Activated T-cell treated with anti-CD3 and anti-CD28 coated beads, Interleukin-2, amount 50 U/mL, for 4 hours (primary cell): ENCODE results near the gene IL10RB. TPM values are rescaled to one million over a fixed set of nuclear protein-coding genes. Genes with fewer than 3 reads are reported as not detected.

Experiments
- ATAC-seq, 2 donors: fragments of 200-7000 bp; cut with Tn5 transposase; one replicate each; pipeline ENCODE4 v1.10.0; 2021
- DNase-seq: peaks from one replicate; pipeline ENCODE4 v3.0.0-alpha.2; 2020
- H3K27me3 Mint-ChIP-seq: one replicate; pipeline ENCODE4 v1.8.0; 2021; ENCODE audit warnings: low read depth, mixed read lengths
- H3K36me3 Mint-ChIP-seq: one replicate; pipeline ENCODE4 v1.8.0; 2022; ENCODE audit warnings: mixed read lengths; ENCODE audit not compliant: insufficient read depth
- H3K4me1 Mint-ChIP-seq: one replicate; pipeline ENCODE4 v1.8.0; 2021; ENCODE audit warnings: low read depth, mixed read lengths
- H3K4me3 Mint-ChIP-seq: one replicate; pipeline ENCODE4 v1.8.0; 2021; ENCODE audit warnings: mild to moderate bottlenecking, moderate library complexity, mixed read lengths
- H3K9me3 Mint-ChIP-seq: one replicate; pipeline ENCODE4 v1.8.0; 2021; ENCODE audit warnings: mixed read lengths
- total RNA-seq, 3 donors: library from RNA; stranded (reverse); gene quantifications; one replicate each; pipeline ENCODE4 v1.2.1, GENCODE V29; 2021

Gene IL10RB
- total RNA-seq, 3 donors from 2014 or later, result 9.3 to 11.6 (median 10.2) TPM

DNA sequence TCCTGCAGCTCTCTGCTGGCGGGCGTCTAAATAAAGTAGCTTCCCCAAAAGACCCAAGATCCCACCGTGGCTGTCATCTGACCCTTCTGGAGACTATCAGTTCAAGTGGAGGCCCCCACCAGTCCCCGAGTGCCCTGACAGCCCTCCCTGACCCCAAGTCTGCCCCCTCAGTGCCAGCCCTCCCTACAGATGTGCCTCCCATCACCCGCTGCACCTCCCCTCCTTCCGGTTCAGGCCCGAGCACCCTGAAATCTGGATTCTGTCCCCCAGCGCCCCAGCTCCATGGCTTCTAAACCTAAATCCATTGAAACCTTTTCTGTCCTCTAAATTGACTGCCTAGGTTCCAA is 595 bp downstream of the IL10RB start:
- peaks cover 18% of the 10 kb centered on the region for H3K36me3 Mint-ChIP-seq
- no peaks in the 10 kb centered on the region for H3K9me3 Mint-ChIP-seq
- DNase-seq (no peak), ATAC-seq (peak; percentile 22 to 24)
- peaks cover 55% of the 10 kb centered on the region for H3K4me1 Mint-ChIP-seq
- H3K27me3 Mint-ChIP-seq, result no peaks in the 10 kb centered on the region
- peak overlapping the region; percentile 96 for H3K4me3 Mint-ChIP-seq

DNA sequence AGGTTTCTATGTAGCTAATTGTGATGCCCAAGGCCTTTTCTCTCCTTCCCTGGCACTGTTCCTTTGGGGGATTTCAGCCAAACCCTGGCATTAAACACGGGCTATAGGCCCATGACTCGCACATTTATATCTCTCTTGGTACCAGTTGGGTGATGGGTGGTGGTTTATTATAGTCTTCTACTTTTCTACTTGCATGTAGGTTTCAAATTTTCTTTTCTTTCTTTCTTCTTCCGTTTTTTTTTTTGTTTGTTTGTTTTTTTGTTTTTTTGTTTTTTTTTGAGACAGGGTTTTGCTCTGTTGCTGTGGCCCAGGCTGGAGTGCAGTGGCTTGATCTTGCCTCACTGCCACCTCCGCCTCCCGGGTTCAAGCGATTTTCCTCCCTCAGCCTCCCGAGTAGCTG is 1.1 kb downstream of the IL10RB start:
- ATAC-seq (no peak), DNase-seq (no peak)
- peak overlapping the region; percentile 96 for H3K4me3 Mint-ChIP-seq
- peaks cover 52% of the 10 kb centered on the region for H3K4me1 Mint-ChIP-seq
- peaks cover 18% of the 10 kb centered on the region for H3K36me3 Mint-ChIP-seq
- H3K27me3 Mint-ChIP-seq, result no peaks in the 10 kb centered on the region
- no peaks in the 10 kb centered on the region for H3K9me3 Mint-ChIP-seq

DNA sequence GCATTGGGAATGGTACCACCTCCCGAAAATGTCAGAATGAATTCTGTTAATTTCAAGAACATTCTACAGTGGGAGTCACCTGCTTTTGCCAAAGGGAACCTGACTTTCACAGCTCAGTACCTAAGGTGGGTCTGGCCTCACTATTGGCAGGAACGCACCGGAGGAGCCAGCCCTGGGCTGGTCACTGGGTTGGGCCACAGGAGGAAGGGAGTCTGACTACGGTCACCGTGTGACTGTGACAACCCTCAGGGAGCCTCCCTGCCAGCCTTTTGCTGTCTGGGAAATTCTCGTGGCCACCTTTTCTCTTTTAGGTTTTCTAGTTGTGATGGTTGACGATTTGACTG is 2.2 kb downstream of the IL10RB start:
- H3K4me3 Mint-ChIP-seq, result peak overlapping the region; percentile 96
- DNase-seq (no peak), ATAC-seq (no peak)
- H3K4me1 Mint-ChIP-seq, result peaks cover 51% of the 10 kb centered on the region
- peaks cover 21% of the 10 kb centered on the region for H3K36me3 Mint-ChIP-seq
- no peaks in the 10 kb centered on the region for H3K9me3 Mint-ChIP-seq
- H3K27me3 Mint-ChIP-seq, result no peaks in the 10 kb centered on the region

DNA sequence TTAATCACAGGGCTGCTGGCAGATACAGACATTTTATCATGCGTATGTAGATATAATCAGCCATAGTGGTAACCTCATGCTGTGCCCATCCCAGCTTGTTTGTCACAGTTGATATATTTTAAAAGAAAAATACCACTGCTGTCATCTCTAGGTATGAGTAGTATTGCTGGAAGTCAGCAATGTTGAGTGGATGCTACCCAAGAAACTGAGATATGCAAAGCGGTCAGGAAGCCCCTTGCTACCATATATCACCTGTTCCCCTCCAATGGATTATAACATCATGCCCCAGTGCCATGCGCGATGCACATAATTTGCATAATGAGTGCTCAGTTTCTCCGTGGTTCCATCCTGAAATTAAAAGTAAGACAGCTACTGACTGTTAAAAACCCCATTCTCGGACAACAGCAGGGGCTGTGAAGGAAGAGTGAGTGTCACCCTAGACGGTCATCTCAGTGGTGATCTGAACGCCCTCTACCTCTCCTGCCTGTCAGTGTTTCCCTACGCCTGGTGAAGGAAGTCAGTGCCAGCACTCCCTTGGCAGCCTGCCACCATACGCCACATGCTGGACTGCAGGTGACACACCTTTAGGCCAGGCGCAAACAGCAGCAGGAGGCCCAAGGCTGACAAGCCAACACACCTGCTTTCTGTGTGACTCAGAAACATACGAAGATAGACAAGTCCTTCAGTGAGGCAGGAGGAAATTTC is 2.7 kb downstream of the IL10RB start:
- Mint-ChIP-seq H3K9me3 (no peaks in the 10 kb centered on the region), H3K27me3 (no peaks in the 10 kb centered on the region), H3K4me3 (peak overlapping the region; percentile 96), H3K4me1 (peaks cover 54% of the 10 kb centered on the region), H3K36me3 (peaks cover 25% of the 10 kb centered on the region)
- DNase-seq, result peak; percentile 28
- ATAC-seq, result peak; percentile 52 to 69

DNA sequence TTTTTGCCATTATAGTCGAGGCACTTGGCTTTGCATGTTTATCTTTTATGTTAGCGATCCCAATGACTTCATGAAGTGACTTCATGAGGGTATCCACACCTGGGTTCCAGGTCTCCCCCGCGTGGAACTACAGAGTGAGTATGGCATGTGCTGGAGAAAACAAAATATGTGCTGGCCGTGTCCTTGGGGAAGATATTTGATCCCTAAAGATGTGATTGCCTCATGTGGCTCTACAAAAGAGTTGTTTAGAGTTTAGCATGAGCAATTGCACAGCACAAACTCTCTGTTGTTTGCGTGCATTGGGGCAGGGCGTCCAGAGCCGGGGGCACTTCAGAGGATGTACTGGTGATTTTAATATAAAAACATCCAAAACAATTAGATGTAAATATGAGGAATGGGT is 4.8 kb downstream of the IL10RB start:
- H3K4me3 Mint-ChIP-seq, result no peak overlapping the region
- peaks cover 47% of the 10 kb centered on the region for H3K4me1 Mint-ChIP-seq
- ATAC-seq, result no peak
- H3K27me3 Mint-ChIP-seq, result no peaks in the 10 kb centered on the region
- no peak for DNase-seq
- peaks cover 31% of the 10 kb centered on the region for H3K36me3 Mint-ChIP-seq
- no peaks in the 10 kb centered on the region for H3K9me3 Mint-ChIP-seq

DNA sequence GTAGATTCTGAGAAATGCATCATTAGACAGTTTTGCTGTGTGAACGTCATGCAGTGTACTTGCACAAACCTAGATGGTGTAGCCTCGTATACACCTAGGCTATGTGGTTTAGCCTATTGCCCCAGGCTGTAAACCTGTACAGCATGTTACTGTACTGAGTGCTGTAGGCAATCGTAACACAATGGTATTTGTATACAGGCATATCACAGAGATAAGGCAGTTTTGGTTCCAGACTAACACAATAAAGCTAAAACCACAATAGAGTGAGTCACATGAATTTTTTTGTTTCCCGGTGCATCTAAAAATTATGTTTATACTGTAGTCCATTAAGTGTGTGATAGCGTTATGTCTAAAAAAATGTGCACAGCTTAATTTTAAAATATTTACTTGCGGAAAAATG is 6.9 kb downstream of the IL10RB start:
- Mint-ChIP-seq H3K4me1 (peaks cover 29% of the 10 kb centered on the region), H3K27me3 (no peaks in the 10 kb centered on the region), H3K36me3 (peaks cover 41% of the 10 kb centered on the region), H3K9me3 (no peaks in the 10 kb centered on the region), H3K4me3 (no peak overlapping the region)
- ATAC-seq, result no peak
- no peak for DNase-seq

DNA sequence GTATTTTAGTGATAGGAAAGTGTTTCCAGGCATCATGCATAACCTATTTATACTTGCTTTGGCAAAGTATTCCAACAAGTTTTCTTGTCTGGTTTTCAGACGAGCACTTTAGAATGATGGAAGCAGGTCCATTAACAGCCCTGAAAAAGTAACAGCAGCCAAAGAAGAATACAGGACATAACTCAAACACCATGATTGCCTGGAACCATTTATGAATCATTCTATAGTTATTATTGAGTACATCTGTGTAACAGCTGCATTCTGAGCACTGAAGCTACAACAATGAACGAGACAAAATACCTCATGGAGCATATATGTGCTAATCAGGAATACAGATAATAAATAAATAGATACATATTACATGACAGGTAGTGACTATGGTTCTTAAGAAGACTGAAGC is 12.6 kb downstream of the IL10RB start:
- Mint-ChIP-seq H3K4me1 (peaks cover 11% of the 10 kb centered on the region), H3K4me3 (no peak overlapping the region), H3K27me3 (no peaks in the 10 kb centered on the region), H3K9me3 (no peaks in the 10 kb centered on the region), H3K36me3 (peaks cover 44% of the 10 kb centered on the region)
- no peak for ATAC-seq
- DNase-seq, result no peak

DNA sequence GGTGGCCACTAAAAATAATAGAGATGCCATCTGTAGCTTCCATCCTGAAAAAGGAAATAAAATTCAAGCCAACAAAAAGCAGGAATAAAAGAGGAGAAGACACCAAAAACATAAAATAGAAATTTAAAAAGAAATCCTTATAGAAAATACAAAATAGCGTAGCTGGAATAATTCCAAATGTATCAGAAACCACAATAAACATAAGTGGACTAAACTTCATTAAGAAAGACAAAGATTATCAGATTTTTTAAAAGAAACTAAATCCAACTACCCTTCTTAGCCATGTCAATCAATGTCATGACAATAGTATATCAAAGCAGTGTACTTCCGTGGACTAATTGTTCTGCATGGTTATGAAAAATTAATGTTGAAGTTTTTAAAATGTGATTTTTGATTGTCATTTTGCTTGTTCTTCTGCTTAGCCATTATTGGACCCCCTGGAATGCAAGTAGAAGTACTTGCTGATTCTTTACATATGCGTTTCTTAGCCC is 13.2 kb downstream of the IL10RB start:
- DNase-seq (no peak), ATAC-seq (no peak)
- Mint-ChIP-seq H3K36me3 (peaks cover 44% of the 10 kb centered on the region), H3K4me3 (no peak overlapping the region), H3K9me3 (no peaks in the 10 kb centered on the region), H3K27me3 (no peaks in the 10 kb centered on the region), H3K4me1 (peaks cover 9% of the 10 kb centered on the region)

DNA sequence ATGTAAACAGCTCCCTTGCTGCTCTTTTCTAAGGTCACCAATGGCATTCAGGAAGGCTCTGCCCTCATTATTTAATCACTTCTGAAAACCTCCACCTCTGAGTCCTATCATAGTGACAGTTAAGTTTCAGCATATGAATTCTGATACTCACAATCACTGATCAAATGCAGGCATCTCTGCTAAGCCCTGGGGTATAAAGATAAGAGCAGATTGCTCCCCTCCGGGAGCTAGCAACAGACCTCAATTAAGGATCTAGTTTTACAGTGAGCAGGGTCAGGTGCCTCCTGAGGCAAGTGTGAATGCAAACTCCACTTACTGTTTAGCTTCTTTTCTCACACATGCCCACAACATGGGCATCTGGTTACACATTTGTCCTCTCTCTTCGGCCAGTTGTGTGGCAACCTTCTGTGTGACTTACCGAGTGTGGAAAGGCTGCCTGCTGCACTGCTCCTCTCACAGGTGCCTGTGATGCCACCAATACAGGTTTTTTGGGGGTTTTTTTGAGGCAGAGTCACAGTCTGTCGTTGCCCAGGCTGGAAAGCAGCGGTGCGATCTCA is 15.0 kb downstream of the IL10RB start:
- no peak for ATAC-seq
- H3K36me3 Mint-ChIP-seq, result peaks cover 48% of the 10 kb centered on the region
- peaks cover 7% of the 10 kb centered on the region for H3K4me1 Mint-ChIP-seq

DNA sequence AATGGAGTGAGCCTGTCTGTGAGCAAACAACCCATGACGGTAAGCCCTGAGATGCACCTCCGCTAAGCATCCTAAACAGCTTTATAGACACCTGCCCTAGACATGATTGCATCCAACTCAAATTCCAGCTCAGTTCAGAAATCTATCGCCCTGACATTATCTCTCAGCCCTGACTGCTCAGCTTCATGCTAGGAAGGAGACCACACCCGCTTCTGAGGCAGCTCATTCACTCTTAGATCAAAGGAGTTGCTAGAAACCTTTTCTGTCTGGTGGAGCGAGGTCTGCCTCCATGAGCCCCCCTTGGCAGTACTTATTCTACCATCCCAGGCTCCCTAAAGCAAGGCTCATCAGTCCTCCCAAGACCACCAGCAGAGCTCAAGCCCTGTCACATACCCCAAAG is 17.0 kb downstream of the IL10RB start:
- Mint-ChIP-seq H3K4me3 (no peak overlapping the region), H3K9me3 (no peaks in the 10 kb centered on the region), H3K36me3 (peaks cover 40% of the 10 kb centered on the region), H3K27me3 (no peaks in the 10 kb centered on the region), H3K4me1 (peaks cover 7% of the 10 kb centered on the region)
- ATAC-seq (no peak), DNase-seq (no peak)

More for the DNA sequence above, 15.0 kb downstream of the IL10RB start:
- Mint-ChIP-seq H3K4me3 (no peak overlapping the region), H3K27me3 (no peaks in the 10 kb centered on the region), H3K9me3 (no peaks in the 10 kb centered on the region)
- no peak for DNase-seq

DNA sequence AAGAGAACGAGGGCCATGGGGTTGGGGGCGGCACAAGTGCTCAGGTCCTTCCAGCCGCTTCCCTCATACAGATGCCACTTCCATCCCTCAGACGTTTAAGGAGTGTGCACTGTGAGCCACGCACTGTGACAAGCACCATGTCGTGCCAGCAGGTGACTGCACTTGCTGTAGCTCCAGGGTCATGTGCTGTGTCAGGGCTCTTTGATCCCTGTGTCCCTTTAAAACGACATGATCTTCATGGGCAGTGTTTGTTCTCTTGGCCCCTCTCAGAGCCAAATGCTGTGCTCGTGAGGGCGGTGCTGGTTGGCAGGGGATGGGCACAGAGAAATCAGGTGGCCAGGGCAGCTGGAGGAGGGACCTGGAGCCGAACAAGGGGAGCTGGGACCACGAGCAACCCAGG is 19.9 kb downstream of the IL10RB start:
- no peaks in the 10 kb centered on the region for H3K27me3 Mint-ChIP-seq
- DNase-seq (no peak), ATAC-seq (no peak)
- H3K36me3 Mint-ChIP-seq, result peaks cover 27% of the 10 kb centered on the region
- peaks cover 7% of the 10 kb centered on the region for H3K4me1 Mint-ChIP-seq
- H3K4me3 Mint-ChIP-seq, result no peak overlapping the region
- H3K9me3 Mint-ChIP-seq, result no peaks in the 10 kb centered on the region

DNA sequence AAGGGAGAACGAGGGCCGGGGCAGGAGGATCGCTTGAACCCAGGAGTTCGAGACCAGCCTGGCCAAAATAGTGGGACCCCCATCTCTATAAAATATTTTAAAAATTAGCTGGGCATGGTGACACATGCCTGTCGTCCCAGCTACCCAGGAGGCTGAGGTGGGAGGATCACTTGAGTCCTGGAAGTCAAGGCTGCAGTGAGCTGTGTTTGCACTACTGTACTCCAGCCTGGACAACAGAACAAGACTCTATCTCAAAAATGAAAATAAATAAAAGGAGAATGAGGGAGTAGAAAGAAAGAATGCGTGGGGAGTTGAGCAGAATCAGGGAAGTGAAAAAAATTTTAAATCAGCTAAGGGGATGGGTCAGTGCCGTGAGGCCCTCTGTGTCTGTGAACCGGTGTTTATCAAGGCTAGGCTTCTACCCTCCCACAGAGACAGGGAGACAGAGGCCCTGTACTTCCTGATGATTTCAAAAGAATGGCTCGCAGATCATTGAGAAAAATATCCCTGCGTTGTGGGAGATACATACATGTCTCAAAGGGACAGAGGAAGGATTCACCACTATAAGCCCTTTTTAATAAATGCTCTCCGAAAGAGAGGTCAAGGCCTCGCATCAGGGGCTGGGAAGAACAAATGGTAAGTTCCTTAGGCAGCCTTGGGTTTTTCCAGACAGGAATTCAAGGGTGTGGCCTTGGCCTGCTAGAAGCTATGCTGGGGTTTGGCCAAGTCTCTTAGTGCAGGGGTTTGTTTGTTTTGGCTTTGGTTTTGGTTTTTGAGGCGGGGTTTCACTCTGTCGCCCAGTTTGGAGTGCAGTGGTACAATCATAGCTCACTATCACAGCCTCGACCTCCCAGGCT is 20.7 kb downstream of the IL10RB start:
- no peak overlapping the region for H3K4me3 Mint-ChIP-seq
- H3K4me1 Mint-ChIP-seq, result peaks cover 7% of the 10 kb centered on the region
- no peak for DNase-seq
- H3K27me3 Mint-ChIP-seq, result no peaks in the 10 kb centered on the region
- no peak for ATAC-seq
- peaks cover 28% of the 10 kb centered on the region for H3K36me3 Mint-ChIP-seq
- no peaks in the 10 kb centered on the region for H3K9me3 Mint-ChIP-seq

DNA sequence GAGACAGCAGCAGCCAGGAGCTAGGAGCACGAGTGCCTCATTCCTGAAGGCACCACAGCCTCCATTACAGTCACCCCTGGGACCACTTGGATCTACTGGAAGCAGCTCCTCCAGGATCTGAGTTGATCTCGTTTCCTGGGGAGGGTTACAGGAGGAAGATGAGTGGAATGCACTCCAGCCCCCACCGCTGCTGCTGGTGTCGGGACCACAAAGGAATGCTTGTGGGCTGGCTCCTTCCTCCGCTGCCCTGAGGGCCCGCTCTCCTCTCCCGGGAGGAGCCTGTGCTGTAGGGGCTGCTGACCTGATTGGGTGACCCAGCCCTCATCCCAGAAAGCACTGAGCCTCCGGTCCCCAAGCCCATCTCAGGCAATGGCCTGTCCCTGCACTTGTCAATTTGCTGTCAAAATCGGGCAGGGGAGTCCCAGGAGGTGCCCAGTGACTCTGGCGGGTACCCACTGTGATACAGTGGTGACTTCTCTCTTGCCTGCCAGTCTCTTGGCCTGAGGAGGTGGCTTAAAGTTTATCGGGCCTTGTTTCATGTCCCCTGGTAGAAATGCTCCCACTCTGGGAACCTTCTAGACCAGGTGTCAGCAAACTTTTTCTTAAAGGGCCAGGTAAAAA is 23.1 kb downstream of the IL10RB start:
- Mint-ChIP-seq H3K9me3 (no peaks in the 10 kb centered on the region), H3K4me1 (peaks cover 16% of the 10 kb centered on the region), H3K4me3 (no peak overlapping the region), H3K27me3 (no peaks in the 10 kb centered on the region), H3K36me3 (peaks cover 23% of the 10 kb centered on the region)
- no peak for ATAC-seq
- DNase-seq, result no peak

DNA sequence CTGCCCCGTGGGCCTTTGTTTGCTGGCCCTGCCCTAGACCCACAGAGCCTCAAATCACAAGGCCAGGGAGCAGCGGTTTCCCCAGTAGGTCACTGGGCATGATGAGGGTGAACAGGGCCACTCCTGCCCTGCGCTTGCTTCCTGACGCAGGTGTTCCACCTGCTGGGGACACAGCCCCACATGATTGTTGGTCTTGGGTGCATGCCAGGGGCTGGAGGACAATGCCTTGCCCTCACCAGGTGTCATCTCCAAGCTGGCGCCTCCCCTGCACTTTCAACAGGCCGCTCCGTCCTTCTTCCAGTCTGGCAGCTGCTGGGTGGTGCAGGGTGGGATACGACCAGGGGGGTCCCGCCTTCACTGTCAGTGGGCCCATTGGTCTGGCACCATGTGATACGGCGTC is 24.3 kb downstream of the IL10RB start:
- no peaks in the 10 kb centered on the region for H3K9me3 Mint-ChIP-seq
- no peaks in the 10 kb centered on the region for H3K27me3 Mint-ChIP-seq
- peaks cover 19% of the 10 kb centered on the region for H3K4me1 Mint-ChIP-seq
- H3K4me3 Mint-ChIP-seq, result no peak overlapping the region
- no peak for DNase-seq
- no peak for ATAC-seq
- peaks cover 24% of the 10 kb centered on the region for H3K36me3 Mint-ChIP-seq
